Hematopoietic multipotent progenitor cell treated with erythropoietin and hydrocortisone succinate and interleukin-3 and kit ligand, for 17 days (in vitro differentiated cells): ENCODE results near the gene CLEC17A.
"Not testable (repeated sequence)": the region's sequence is repeated elsewhere in the genome, so short reads cannot be mapped to it uniquely, and the experiment has no call there.

Experiments used
- DNase-seq: peaks from one replicate; pipeline ENCODE4 v3.0.0-alpha.2; 2015; ENCODE audit warnings: low spot score

The CLEC17A gene

GRCh38 chr19:14580623-14581237 is 2.2 kb upstream of the CLEC17A start:
- DNase-seq, result no peak

GRCh38 chr19:14584372-14584771 is 1.5 kb downstream of the CLEC17A start:
- DNase-seq, result not testable (repeated sequence)

GRCh38 chr19:14585187-14585586 is 2.3 kb downstream of the CLEC17A start:
- not testable (repeated sequence) for DNase-seq

- not testable (repeated sequence) for DNase-seq
These were observed 6.5 kb downstream of the CLEC17A start for GRCh38 chr19:14589433-14589832.

- DNase-seq, result no peak
These were observed 12.7 kb downstream of the CLEC17A start for GRCh38 chr19:14595558-14595957.

- DNase-seq, result no peak
These were observed 16.8 kb downstream of the CLEC17A start for GRCh38 chr19:14599548-14600147.

GRCh38 chr19:14603990-14604387 is 21.1 kb downstream of the CLEC17A start:
- DNase-seq, result no peak

GRCh38 chr19:14606627-14607026 is 23.7 kb downstream of the CLEC17A start:
- DNase-seq, result no peak

- no peak for DNase-seq
These were observed 28.2 kb downstream of the CLEC17A start for GRCh38 chr19:14611051-14611450.

- not testable (repeated sequence) for DNase-seq
These were observed 29.4 kb downstream of the CLEC17A start for GRCh38 chr19:14612242-14612641.

GRCh38 chr19:14612657-14613056 is 29.8 kb downstream of the CLEC17A start:
- DNase-seq, result no peak

GRCh38 chr19:14613399-14614098 is 30.7 kb downstream of the CLEC17A start:
- DNase-seq, result not testable (repeated sequence)

- no peak for DNase-seq
These were observed 31.2 kb downstream of the CLEC17A start for GRCh38 chr19:14614099-14614412.

- no peak for DNase-seq
These were observed 32.7 kb downstream of the CLEC17A start for GRCh38 chr19:14615623-14616022.

- no peak for DNase-seq
These were observed 33.5 kb downstream of the CLEC17A start for GRCh38 chr19:14616407-14616806.

GRCh38 chr19:14619404-14619803 is 36.5 kb downstream of the CLEC17A start:
- no peak for DNase-seq

GRCh38 chr19:14624491-14624890 is 41.6 kb downstream of the CLEC17A start:
- not testable (repeated sequence) for DNase-seq

GRCh38 chr19:14629557-14629956 is 46.7 kb downstream of the CLEC17A start:
- DNase-seq, result no peak

- DNase-seq, result no peak
These were observed 49.4 kb downstream of the CLEC17A start for GRCh38 chr19:14632286-14632685.

GRCh38 chr19:14639536-14640277 is 56.8 kb downstream of the CLEC17A start:
- no peak for DNase-seq

GRCh38 chr19:14648506-14648905 is 65.6 kb downstream of the CLEC17A start:
- DNase-seq, result no peak

GRCh38 chr19:14649020-14649419 is 66.1 kb downstream of the CLEC17A start:
- DNase-seq, result no peak

GRCh38 chr19:14650161-14650560 is 67.3 kb downstream of the CLEC17A start:
- DNase-seq, result no peak
